GM21360 (cell line): ENCODE data around the gene PHC2.

Experiments
- ATAC-seq: cut with Tn5 transposase; IDR thresholded peaks from one replicate; pipeline ENCODE4 v1.9.1; 2021; ENCODE audit warnings: mild to moderate bottlenecking, moderate library complexity; ENCODE audit not compliant: unreplicated experiment

Gene PHC2

GRCh38 chr1:33454646-33455282 is 23.9 kb upstream of the PHC2 start:
- no peak for ATAC-seq

GRCh38 chr1:33446590-33446989 is 15.7 kb upstream of the PHC2 start:
- ATAC-seq = no peak

- ATAC-seq = no peak
Observed at GRCh38 chr1:33445108-33445507, 14.2 kb upstream of the PHC2 start.

- no peak for ATAC-seq
Observed at GRCh38 chr1:33443705-33444180, 12.8 kb upstream of the PHC2 start.

GRCh38 chr1:33443080-33443704 is 12.3 kb upstream of the PHC2 start:
- no peak for ATAC-seq

GRCh38 chr1:33442141-33442540 is 11.2 kb upstream of the PHC2 start:
- ATAC-seq = no peak

GRCh38 chr1:33441088-33441745 is 10.3 kb upstream of the PHC2 start:
- ATAC-seq = no peak

- no peak for ATAC-seq
Observed at GRCh38 chr1:33439662-33440061, 8.8 kb upstream of the PHC2 start.

GRCh38 chr1:33438364-33439160 is 7.7 kb upstream of the PHC2 start:
- no peak for ATAC-seq

- ATAC-seq = no peak
Observed at GRCh38 chr1:33436557-33437285, 5.8 kb upstream of the PHC2 start.

GRCh38 chr1:33435096-33435820 is 4.4 kb upstream of the PHC2 start:
- no peak for ATAC-seq

GRCh38 chr1:33434363-33434750 is 3.5 kb upstream of the PHC2 start:
- no peak for ATAC-seq

- no peak for ATAC-seq
Observed at GRCh38 chr1:33433509-33434362, 2.8 kb upstream of the PHC2 start.

GRCh38 chr1:33429856-33430691 is 821 bp downstream of the PHC2 start:
- peak; percentile 8 for ATAC-seq

- ATAC-seq = no peak
Observed at GRCh38 chr1:33429332-33429731, 1.6 kb downstream of the PHC2 start.

GRCh38 chr1:33428661-33429060 is 2.2 kb downstream of the PHC2 start:
- no peak for ATAC-seq

- no peak for ATAC-seq
Observed at GRCh38 chr1:33426916-33427315, 4.0 kb downstream of the PHC2 start.

- ATAC-seq = no peak
Observed at GRCh38 chr1:33425900-33426299, 5.0 kb downstream of the PHC2 start.
